Measurements from ENCODE around the gene CDK14. TPM values are rescaled to one million over a fixed set of nuclear protein-coding genes. Genes with fewer than 3 reads are reported as not detected.

CDK14 gene
- total RNA-seq, 1 experiment from 2014 or later = 39.1 TPM

DNA sequence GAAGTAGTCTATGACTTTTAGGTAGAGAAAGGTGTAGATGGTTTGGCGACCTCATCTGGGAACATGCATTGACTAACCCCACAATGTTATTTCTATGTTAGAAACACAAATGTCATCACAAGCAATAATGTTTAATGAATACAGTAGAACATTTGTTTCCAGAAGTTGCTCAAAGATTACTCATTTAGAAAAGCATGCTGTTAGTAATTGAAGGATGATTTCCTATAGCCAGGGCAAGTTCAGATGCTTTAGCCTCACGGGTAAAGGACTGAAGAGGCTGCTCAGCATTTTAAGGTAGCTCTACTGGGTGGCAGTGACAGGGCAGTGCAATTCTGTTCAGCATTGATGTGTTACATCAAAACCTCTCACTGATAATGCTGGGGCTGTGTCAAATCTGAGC is 468.8 kb downstream of the CDK14 start:
- no peak overlapping the region for H2AFZ ChIP-seq
- H3K4me3 ChIP-seq = no peak overlapping the region
- H3K27ac ChIP-seq = no peak overlapping the region
- no TSS peak for BruUV-seq (replicated peaks)
- no peaks in the 10 kb centered on the region for H3K79me2 ChIP-seq (ENCODE audit: low read depth)
- no peaks in the 10 kb centered on the region for H3K4me1 ChIP-seq (replicated peaks; ENCODE audit: insufficient read depth)
- H3K36me3 ChIP-seq (ENCODE audit: low read depth) = no peaks in the 10 kb centered on the region
- no peaks in the 10 kb centered on the region for H3K27me3 ChIP-seq (ENCODE audit: insufficient read depth, low read depth)
- intact Hi-C loops (cut with micrococcal nuclease; ENCODE audit: unreplicated experiment) = no loop called here
- no peak overlapping the region for H3K4me2 ChIP-seq
- H3K9me3 ChIP-seq (ENCODE audit: insufficient read depth, low read depth) = no peaks in the 10 kb centered on the region
- H4K20me1 ChIP-seq (ENCODE audit: insufficient read depth) = no peaks in the 10 kb centered on the region
- ChIA-PET CTCF (no interaction called here), POLR2A (ENCODE audit: unreplicated experiment) (no interaction called here)
- no peaks in the 10 kb centered on the region for H3K9me2 ChIP-seq (ENCODE audit: insufficient read depth)
- no peak for TF ChIP-seq EZH2 (IDR thresholded peaks at IDR 0.05; ENCODE audit: low read depth)
- TF ChIP-seq, protein P1, sequence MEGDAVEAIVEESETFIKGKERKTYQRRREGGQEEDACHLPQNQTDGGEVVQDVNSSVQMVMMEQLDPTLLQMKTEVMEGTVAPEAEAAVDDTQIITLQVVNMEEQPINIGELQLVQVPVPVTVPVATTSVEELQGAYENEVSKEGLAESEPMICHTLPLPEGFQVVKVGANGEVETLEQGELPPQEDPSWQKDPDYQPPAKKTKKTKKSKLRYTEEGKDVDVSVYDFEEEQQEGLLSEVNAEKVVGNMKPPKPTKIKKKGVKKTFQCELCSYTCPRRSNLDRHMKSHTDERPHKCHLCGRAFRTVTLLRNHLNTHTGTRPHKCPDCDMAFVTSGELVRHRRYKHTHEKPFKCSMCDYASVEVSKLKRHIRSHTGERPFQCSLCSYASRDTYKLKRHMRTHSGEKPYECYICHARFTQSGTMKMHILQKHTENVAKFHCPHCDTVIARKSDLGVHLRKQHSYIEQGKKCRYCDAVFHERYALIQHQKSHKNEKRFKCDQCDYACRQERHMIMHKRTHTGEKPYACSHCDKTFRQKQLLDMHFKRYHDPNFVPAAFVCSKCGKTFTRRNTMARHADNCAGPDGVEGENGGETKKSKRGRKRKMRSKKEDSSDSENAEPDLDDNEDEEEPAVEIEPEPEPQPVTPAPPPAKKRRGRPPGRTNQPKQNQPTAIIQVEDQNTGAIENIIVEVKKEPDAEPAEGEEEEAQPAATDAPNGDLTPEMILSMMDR (conservative IDR thresholded peaks at IDR 0.05) = no peak
- DNase-seq = no peak
- no peaks in the 10 kb centered on the region for H3F3A ChIP-seq (ENCODE audit: insufficient read depth, low read depth)

DNA sequence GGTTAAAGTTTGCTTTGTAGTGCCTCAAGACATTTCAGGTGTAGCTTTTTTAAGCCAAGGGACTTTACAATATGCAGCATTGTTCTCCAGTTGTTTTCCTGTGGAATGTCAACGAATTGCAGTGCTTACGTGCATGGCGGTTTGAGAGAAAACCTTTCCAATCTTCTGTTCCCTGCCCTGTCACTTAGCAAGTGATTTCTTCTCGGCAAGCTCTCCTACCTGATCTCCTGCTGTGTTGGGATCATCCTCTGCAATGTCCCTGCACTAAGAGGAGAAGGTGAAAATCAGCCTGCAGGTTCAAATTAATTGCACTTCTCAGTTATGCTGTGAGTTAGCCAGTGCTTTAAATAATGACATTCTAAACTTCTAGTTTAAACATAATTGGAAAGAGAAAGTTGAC is 470.5 kb downstream of the CDK14 start:
- Histone ChIP-seq H3K27me3 (ENCODE audit: insufficient read depth, low read depth) (no peaks in the 10 kb centered on the region), H3K4me2 (no peak overlapping the region), H4K20me1 (ENCODE audit: insufficient read depth) (no peaks in the 10 kb centered on the region), H3K4me1 (replicated peaks; ENCODE audit: insufficient read depth) (no peaks in the 10 kb centered on the region), H3K79me2 (ENCODE audit: low read depth) (no peaks in the 10 kb centered on the region), H3F3A (ENCODE audit: insufficient read depth, low read depth) (no peaks in the 10 kb centered on the region), H3K27ac (no peak overlapping the region), H3K9me3 (ENCODE audit: insufficient read depth, low read depth) (no peaks in the 10 kb centered on the region), H3K36me3 (ENCODE audit: low read depth) (no peaks in the 10 kb centered on the region), H2AFZ (no peak overlapping the region), H3K9me2 (ENCODE audit: insufficient read depth) (no peaks in the 10 kb centered on the region), H3K4me3 (no peak overlapping the region)
- ChIA-PET CTCF (no interaction called here), POLR2A (ENCODE audit: unreplicated experiment) (no interaction called here)
- DNase-seq = no peak
- BruUV-seq (replicated peaks) = no TSS peak
- TF ChIP-seq, protein P1 (conservative IDR thresholded peaks at IDR 0.05) = no peak
- TF ChIP-seq EZH2 (IDR thresholded peaks at IDR 0.05; ENCODE audit: low read depth) = no peak
- intact Hi-C loops (cut with micrococcal nuclease; ENCODE audit: unreplicated experiment) = no loop called here

GRCh38 chr7:91067242-91067641 is 471.1 kb downstream of the CDK14 start:
- Histone ChIP-seq H3K4me2 (no peak overlapping the region), H3K79me2 (ENCODE audit: low read depth) (no peaks in the 10 kb centered on the region), H3K27me3 (ENCODE audit: insufficient read depth, low read depth) (no peaks in the 10 kb centered on the region), H3K4me1 (replicated peaks; ENCODE audit: insufficient read depth) (no peaks in the 10 kb centered on the region), H4K20me1 (ENCODE audit: insufficient read depth) (no peaks in the 10 kb centered on the region), H3K9me2 (ENCODE audit: insufficient read depth) (no peaks in the 10 kb centered on the region), H3K36me3 (ENCODE audit: low read depth) (no peaks in the 10 kb centered on the region), H3F3A (ENCODE audit: insufficient read depth, low read depth) (no peaks in the 10 kb centered on the region), H2AFZ (no peak overlapping the region), H3K9me3 (ENCODE audit: insufficient read depth, low read depth) (no peaks in the 10 kb centered on the region), H3K4me3 (no peak overlapping the region), H3K27ac (no peak overlapping the region)
- DNase-seq = no peak
- CTCF ChIA-PET = no interaction called here
- TF ChIP-seq, protein P1 (conservative IDR thresholded peaks at IDR 0.05) = no peak
- TF ChIP-seq EZH2 (IDR thresholded peaks at IDR 0.05; ENCODE audit: low read depth) = no peak
- no TSS peak for BruUV-seq (replicated peaks)
- intact Hi-C loops (cut with micrococcal nuclease; ENCODE audit: unreplicated experiment) = no loop called here
- POLR2A ChIA-PET (ENCODE audit: unreplicated experiment) = no interaction called here
